Inflammatory macrophage (primary cell): Measurements from ENCODE around the gene SCART1.
"Not testable (repeated sequence)": the region's sequence is repeated elsewhere in the genome, so short reads cannot be mapped to it uniquely, and the experiment has no call there.

Experiments used
- DNase-seq, 2 donors: peaks; one replicate each; pipeline ENCODE4 v3.0.0-alpha.2; 2020 to 2022

The SCART1 gene

GRCh38 chr10:133456041-133456951 lies 2.6 kb downstream of the SCART1 start:
- no peak for DNase-seq

GRCh38 chr10:133457100-133457841 lies 3.5 kb downstream of the SCART1 start:
- no peak for DNase-seq

GRCh38 chr10:133458021-133458709 lies 4.4 kb downstream of the SCART1 start:
- DNase-seq = no peak

GRCh38 chr10:133458710-133459453 lies 5.1 kb downstream of the SCART1 start:
- DNase-seq = no peak

- DNase-seq = no peak
These were observed 5.9 kb downstream of the SCART1 start for GRCh38 chr10:133459454-133460207.

- no peak for DNase-seq
These were observed 6.5 kb downstream of the SCART1 start for GRCh38 chr10:133460208-133460769.

- DNase-seq = no peak
These were observed 7.3 kb downstream of the SCART1 start for GRCh38 chr10:133461027-133461426.

GRCh38 chr10:133461841-133462240 lies 8.1 kb downstream of the SCART1 start:
- no peak for DNase-seq

GRCh38 chr10:133462512-133463305 lies 9.0 kb downstream of the SCART1 start:
- no peak for DNase-seq

GRCh38 chr10:133464582-133465031 lies 10.9 kb downstream of the SCART1 start:
- DNase-seq = no peak

- DNase-seq = no peak
These were observed 11.6 kb downstream of the SCART1 start for GRCh38 chr10:133465191-133465949.

- DNase-seq = no peak
These were observed 12.3 kb downstream of the SCART1 start for GRCh38 chr10:133465950-133466474.

GRCh38 chr10:133466683-133467275 lies 13.0 kb downstream of the SCART1 start:
- DNase-seq = no peak

- no peak for DNase-seq
These were observed 13.7 kb downstream of the SCART1 start for GRCh38 chr10:133467286-133467911.

- not testable (repeated sequence) for DNase-seq
These were observed 15.5 kb downstream of the SCART1 start for GRCh38 chr10:133469205-133469604.

- DNase-seq = no peak
These were observed 17.8 kb downstream of the SCART1 start for GRCh38 chr10:133471300-133472109.

GRCh38 chr10:133473270-133473669 lies 19.5 kb downstream of the SCART1 start:
- DNase-seq = no peak
